ENCODE data around the gene POTEG. TPM values are rescaled to one million over a fixed set of nuclear protein-coding genes. Genes with fewer than 3 reads are reported as not detected.
"Not testable (repeated sequence)": the region's sequence is repeated elsewhere in the genome, so short reads cannot be mapped to it uniquely, and the experiment has no call there.

POTEG gene
- total RNA-seq (not detected), polyA plus RNA-seq (ENCODE audit: insufficient read depth, low read depth, low replicate concordance) (not detected)
- long read RNA-seq, donor 1, result 0 reads
- long read RNA-seq, donor 2, result 0 reads
- long read RNA-seq, donor 3, result 0 reads
- long read RNA-seq, donor 4, result 0 reads
- long read RNA-seq, donor 5, result 0 reads
- long read RNA-seq, donor 6, result 0 reads
- long read RNA-seq, donor 7, result 0 reads
- long read RNA-seq, donor 8, result 0 reads
- long read RNA-seq, donor 9, result 0 reads
- long read RNA-seq, donor 10, result 0 reads

DNA sequence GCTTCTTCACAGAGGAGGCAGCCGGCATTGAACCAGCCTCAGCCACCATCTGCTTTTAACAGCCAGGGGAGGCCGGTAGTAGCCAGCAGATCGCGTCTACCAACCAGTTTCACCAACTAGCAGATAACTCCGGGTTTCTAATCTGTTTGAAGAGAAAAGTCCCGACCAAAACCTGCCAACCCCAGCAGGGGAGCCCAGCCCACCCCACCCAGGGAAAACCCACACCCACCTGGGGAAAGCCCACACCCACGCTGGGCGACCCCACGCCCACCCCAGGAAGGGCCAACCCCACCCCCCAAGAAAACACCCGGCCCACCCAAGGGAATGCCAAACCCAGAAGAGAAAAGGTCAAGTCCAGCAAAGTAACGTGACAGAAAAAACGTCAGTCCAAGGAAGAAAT is at the start of gene POTEG:
Gene POTEG (minus strand): TSS at position 101 of the 400 bp plus-strand sequence. CDS start 52 bp downstream, at position 49.
- H3K9me3 ChIP-seq (ENCODE audit: control insufficient read depth in 2 of 3, insufficient read depth in 1 of 3, low read length in 3 of 3); H3K36me3 ChIP-seq (ENCODE audit: control insufficient read depth in 2 of 3, insufficient read depth in 3 of 3, low read length in 3 of 3); H3K4me1 ChIP-seq (ENCODE audit: control insufficient read depth in 2 of 3, insufficient read depth in 2 of 3, low read depth in 1 of 3, low read length in 3 of 3); H3K4me3 ChIP-seq (ENCODE audit: low read length in 3 of 3); H3K9ac ChIP-seq (ENCODE audit: low read length in 3 of 3); intact Hi-C loops (cut with DNase I); DNase-seq; FAIRE-seq; H3K27ac ChIP-seq (ENCODE audit: low read depth in 2 of 2, low read length in 2 of 2); H3K27me3 ChIP-seq (ENCODE audit: control insufficient read depth, insufficient read depth, low read length): not testable (repeated sequence)

GRCh38 chr14:19482093-19482492 is 48.0 kb upstream of the POTEG start:
- H3K9me3 ChIP-seq (ENCODE audit: control insufficient read depth in 2 of 3, insufficient read depth in 1 of 3, low read length in 3 of 3); DNase-seq; H3K27me3 ChIP-seq (ENCODE audit: control insufficient read depth, insufficient read depth, low read length); FAIRE-seq; H3K4me1 ChIP-seq (ENCODE audit: control insufficient read depth in 2 of 3, insufficient read depth in 2 of 3, low read depth in 1 of 3, low read length in 3 of 3); intact Hi-C loops (cut with DNase I); H3K9ac ChIP-seq (ENCODE audit: low read length in 3 of 3); H3K36me3 ChIP-seq (ENCODE audit: control insufficient read depth in 2 of 3, insufficient read depth in 3 of 3, low read length in 3 of 3); H3K4me3 ChIP-seq (ENCODE audit: low read length in 3 of 3); H3K27ac ChIP-seq (ENCODE audit: low read depth in 2 of 2, low read length in 2 of 2): not testable (repeated sequence)

DNA sequence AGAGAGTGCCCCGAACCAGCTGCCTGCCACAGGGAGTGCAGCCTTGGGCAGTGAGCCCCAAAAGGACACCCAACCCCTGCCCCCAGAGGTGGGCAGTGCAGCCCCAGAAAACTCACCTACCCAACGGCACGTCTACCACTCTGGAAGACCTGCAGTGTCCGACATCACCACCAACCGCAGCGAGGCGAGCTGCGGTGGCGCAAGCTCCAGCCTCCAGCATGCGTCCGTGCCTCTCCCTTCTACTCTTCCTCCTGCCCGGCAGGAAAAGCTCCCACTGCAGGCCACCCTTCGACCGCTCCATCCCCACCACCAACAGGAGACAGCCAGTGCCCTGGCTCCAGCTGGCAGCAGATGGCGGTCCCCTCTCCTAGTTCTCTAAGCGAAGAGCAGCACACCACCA is 47.3 kb upstream of the POTEG start:
- H3K4me1 ChIP-seq (ENCODE audit: control insufficient read depth in 2 of 3, insufficient read depth in 2 of 3, low read depth in 1 of 3, low read length in 3 of 3); DNase-seq; H3K27me3 ChIP-seq (ENCODE audit: control insufficient read depth, insufficient read depth, low read length); H3K4me3 ChIP-seq (ENCODE audit: low read length in 3 of 3); H3K9me3 ChIP-seq (ENCODE audit: control insufficient read depth in 2 of 3, insufficient read depth in 1 of 3, low read length in 3 of 3); H3K36me3 ChIP-seq (ENCODE audit: control insufficient read depth in 2 of 3, insufficient read depth in 3 of 3, low read length in 3 of 3); H3K9ac ChIP-seq (ENCODE audit: low read length in 3 of 3); intact Hi-C loops (cut with DNase I); FAIRE-seq; H3K27ac ChIP-seq (ENCODE audit: low read depth in 2 of 2, low read length in 2 of 2): not testable (repeated sequence)

DNA sequence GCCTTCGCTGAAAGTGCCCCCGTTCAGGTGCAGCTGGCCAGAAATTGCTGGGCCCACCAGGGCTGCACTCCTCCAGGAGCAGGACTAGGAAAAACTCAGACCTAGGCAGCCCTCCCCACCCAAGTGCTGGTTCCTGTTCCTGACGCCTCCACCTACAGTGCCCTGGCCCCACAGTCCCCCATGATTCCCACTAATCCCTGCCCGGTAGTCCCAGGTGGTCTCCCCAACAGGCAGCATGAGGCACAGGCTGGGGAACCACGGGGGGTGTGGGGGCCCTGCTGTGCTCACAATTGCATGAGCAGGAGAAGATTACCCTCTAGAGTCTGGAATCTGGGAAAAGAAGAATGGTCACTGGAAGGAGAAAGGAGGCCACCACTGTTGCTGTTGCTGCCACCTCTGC is 46.4 kb upstream of the POTEG start:
- FAIRE-seq; H3K27me3 ChIP-seq (ENCODE audit: control insufficient read depth, insufficient read depth, low read length); H3K4me1 ChIP-seq (ENCODE audit: control insufficient read depth in 2 of 3, insufficient read depth in 2 of 3, low read depth in 1 of 3, low read length in 3 of 3): not testable (repeated sequence)

DNA sequence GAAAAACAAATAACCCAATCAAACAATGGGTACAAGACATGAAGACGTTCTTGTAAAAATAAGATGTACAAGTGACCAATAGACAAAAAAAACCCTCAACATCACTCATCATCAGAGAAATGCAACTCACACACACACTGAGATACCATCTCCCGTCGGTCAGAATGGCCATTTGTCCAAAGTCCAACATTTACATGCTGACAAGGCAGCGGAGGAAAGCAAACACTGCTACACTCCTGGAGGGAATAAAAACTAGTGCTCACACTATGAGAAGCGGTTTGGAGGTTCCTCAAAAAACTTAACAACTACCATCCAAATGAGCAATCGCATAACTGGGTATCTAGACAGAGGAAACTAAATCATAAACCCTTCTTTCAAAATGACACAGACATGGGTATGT is 11.6 kb upstream of the POTEG start:
- H3K27ac ChIP-seq (ENCODE audit: low read depth in 2 of 2, low read length in 2 of 2); intact Hi-C loops (cut with DNase I): not testable (repeated sequence)

More for the DNA sequence above, 46.4 kb upstream of the POTEG start:
- H3K9me3 ChIP-seq (ENCODE audit: control insufficient read depth in 2 of 3, insufficient read depth in 1 of 3, low read length in 3 of 3); H3K4me3 ChIP-seq (ENCODE audit: low read length in 3 of 3); H3K9ac ChIP-seq (ENCODE audit: low read length in 3 of 3); intact Hi-C loops (cut with DNase I); H3K36me3 ChIP-seq (ENCODE audit: control insufficient read depth in 2 of 3, insufficient read depth in 3 of 3, low read length in 3 of 3); DNase-seq; H3K27ac ChIP-seq (ENCODE audit: low read depth in 2 of 2, low read length in 2 of 2): not testable (repeated sequence)

GRCh38 chr14:19439826-19440225 is 5.7 kb upstream of the POTEG start:
- intact Hi-C loops (cut with DNase I); H3K27me3 ChIP-seq (ENCODE audit: control insufficient read depth, insufficient read depth, low read length); FAIRE-seq: not testable (repeated sequence)

More for the DNA sequence above, 11.6 kb upstream of the POTEG start:
- H3K27me3 ChIP-seq (ENCODE audit: control insufficient read depth, insufficient read depth, low read length); FAIRE-seq; DNase-seq; H3K36me3 ChIP-seq (ENCODE audit: control insufficient read depth in 2 of 3, insufficient read depth in 3 of 3, low read length in 3 of 3); H3K9me3 ChIP-seq (ENCODE audit: control insufficient read depth in 2 of 3, insufficient read depth in 1 of 3, low read length in 3 of 3); H3K4me3 ChIP-seq (ENCODE audit: low read length in 3 of 3); H3K4me1 ChIP-seq (ENCODE audit: control insufficient read depth in 2 of 3, insufficient read depth in 2 of 3, low read depth in 1 of 3, low read length in 3 of 3); H3K9ac ChIP-seq (ENCODE audit: low read length in 3 of 3): not testable (repeated sequence)

DNA sequence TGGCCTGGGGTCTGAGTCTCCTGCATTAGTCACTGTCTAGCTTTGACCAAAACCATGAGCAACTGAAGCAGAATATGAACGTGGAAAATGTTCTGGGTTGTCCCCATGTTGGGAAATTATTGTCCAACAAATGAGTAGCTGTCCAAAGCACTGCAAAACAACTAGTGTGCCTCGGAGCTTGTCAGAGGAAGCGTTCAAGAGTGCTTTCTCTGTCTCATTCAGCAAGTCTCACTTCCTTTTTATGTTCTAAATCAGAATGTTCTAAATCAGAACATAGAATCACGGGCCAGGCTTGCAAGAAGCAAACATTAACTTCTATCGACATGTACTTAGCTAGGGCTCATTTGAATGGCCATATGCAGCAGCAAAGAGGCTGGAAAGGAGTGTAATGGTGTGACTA is 5.1 kb upstream of the POTEG start:
- FAIRE-seq; H3K9me3 ChIP-seq (ENCODE audit: control insufficient read depth in 2 of 3, insufficient read depth in 1 of 3, low read length in 3 of 3); H3K9ac ChIP-seq (ENCODE audit: low read length in 3 of 3); H3K36me3 ChIP-seq (ENCODE audit: control insufficient read depth in 2 of 3, insufficient read depth in 3 of 3, low read length in 3 of 3); DNase-seq; H3K4me1 ChIP-seq (ENCODE audit: control insufficient read depth in 2 of 3, insufficient read depth in 2 of 3, low read depth in 1 of 3, low read length in 3 of 3); H3K27me3 ChIP-seq (ENCODE audit: control insufficient read depth, insufficient read depth, low read length); H3K27ac ChIP-seq (ENCODE audit: low read depth in 2 of 2, low read length in 2 of 2); H3K4me3 ChIP-seq (ENCODE audit: low read length in 3 of 3); intact Hi-C loops (cut with DNase I): not testable (repeated sequence)

More at GRCh38 chr14:19439826-19440225, 5.7 kb upstream of the POTEG start:
- H3K9ac ChIP-seq (ENCODE audit: low read length in 3 of 3); H3K9me3 ChIP-seq (ENCODE audit: control insufficient read depth in 2 of 3, insufficient read depth in 1 of 3, low read length in 3 of 3); H3K27ac ChIP-seq (ENCODE audit: low read depth in 2 of 2, low read length in 2 of 2); H3K4me3 ChIP-seq (ENCODE audit: low read length in 3 of 3); H3K36me3 ChIP-seq (ENCODE audit: control insufficient read depth in 2 of 3, insufficient read depth in 3 of 3, low read length in 3 of 3); H3K4me1 ChIP-seq (ENCODE audit: control insufficient read depth in 2 of 3, insufficient read depth in 2 of 3, low read depth in 1 of 3, low read length in 3 of 3); DNase-seq: not testable (repeated sequence)

DNA sequence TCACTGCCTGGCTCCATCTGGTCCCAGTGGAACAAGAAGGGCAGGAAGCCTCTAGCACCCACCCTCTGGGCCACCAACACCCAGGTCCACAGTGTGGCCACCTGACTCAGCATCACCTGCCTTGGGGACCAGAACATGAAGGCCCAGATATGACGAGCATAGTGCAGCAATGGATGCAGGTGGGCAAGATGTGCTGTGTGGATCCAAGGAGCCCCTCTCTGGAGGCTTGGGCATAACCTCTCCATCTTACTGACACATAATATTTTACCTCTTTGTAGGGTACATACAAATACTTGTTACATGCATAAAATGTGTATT is 2.9 kb upstream of the POTEG start:
- H3K27me3 ChIP-seq (ENCODE audit: control insufficient read depth, insufficient read depth, low read length); H3K9me3 ChIP-seq (ENCODE audit: control insufficient read depth in 2 of 3, insufficient read depth in 1 of 3, low read length in 3 of 3); H3K36me3 ChIP-seq (ENCODE audit: control insufficient read depth in 2 of 3, insufficient read depth in 3 of 3, low read length in 3 of 3); H3K4me3 ChIP-seq (ENCODE audit: low read length in 3 of 3); H3K4me1 ChIP-seq (ENCODE audit: control insufficient read depth in 2 of 3, insufficient read depth in 2 of 3, low read depth in 1 of 3, low read length in 3 of 3); intact Hi-C loops (cut with DNase I); DNase-seq; H3K9ac ChIP-seq (ENCODE audit: low read length in 3 of 3); FAIRE-seq; H3K27ac ChIP-seq (ENCODE audit: low read depth in 2 of 2, low read length in 2 of 2): not testable (repeated sequence)

Data from kidney (tissue), 19 donors.